Panc1 (cell line): ENCODE results near the gene PANX2. TPM values are rescaled to one million over a fixed set of nuclear protein-coding genes. Genes with fewer than 3 reads are reported as not detected.

Source experiments
- ATAC-seq: fragments of 200-7000 bp; cut with Tn5 transposase; 2 replicates; pipeline ENCODE4 v1.9.1; 2020; ENCODE audit warnings: mild to moderate bottlenecking, moderate library complexity
- BruUV-seq: library from RNA; stranded (reverse); fragments of 400-500 nt; replicated peaks from 2 replicates; lab custom pipeline; 2021; lab: Mats Ljungman, UMichigan
- CTCF ChIA-PET: fragments of 300-600 bp; sonication (Branson Sonifier 250); formaldehyde crosslinking; loops from one replicate; lab custom pipeline; 2022; ENCODE audit warnings: antibody characterized with exemption; lab: Charles Lee
- POLR2A ChIA-PET: fragments of 300-600 bp; sonication (Branson Sonifier 250); formaldehyde crosslinking; loops from one replicate; lab custom pipeline; 2022; ENCODE audit warnings: antibody characterized with exemption; lab: Charles Lee
- DNase-seq: peaks from one replicate; pipeline ENCODE4 v3.0.0-alpha.2; 2010; ENCODE audit warnings: low read depth, low spot score
- H3K27ac ChIP-seq: 2 replicates; pipeline ENCODE4 v1.5.1; 2011; ENCODE audit warnings: mild to moderate bottlenecking, low read length, inconsistent platforms
- H3K27me3 ChIP-seq: fragments of 200-500 bp; sonication (Bioruptor generic); 2 replicates; pipeline ENCODE4 v1.6.0; 2014; ENCODE audit warnings: low read length, inconsistent platforms; ENCODE audit not compliant: control insufficient read depth, insufficient read depth
- H3K36me3 ChIP-seq: fragments of 200-500 bp; sonication (Bioruptor generic); 2 replicates; pipeline ENCODE4 v1.5.1; 2014; ENCODE audit warnings: inconsistent platforms, mild to moderate bottlenecking, low read length, moderate library complexity; ENCODE audit not compliant: control insufficient read depth, insufficient read depth
- H3K4me1 ChIP-seq: 2 replicates; pipeline ENCODE4 v1.5.1; 2011; ENCODE audit warnings: inconsistent platforms, mild to moderate bottlenecking, low read length, moderate library complexity; ENCODE audit not compliant: control insufficient read depth, insufficient read depth
- H3K4me3 ChIP-seq, 2 experiments: 2 replicates each; pipeline ENCODE4 v1.5.1; 2011 to 2012; ENCODE audit warnings: low read depth in 2 of 2, low read length in 2 of 2, mild to moderate bottlenecking in 2 of 2, inconsistent platforms in 1 of 2, moderate library complexity in 1 of 2
- H3K9me3 ChIP-seq: fragments of 200-500 bp; sonication (Bioruptor generic); 2 replicates; pipeline ENCODE4 v1.5.1; 2014; ENCODE audit warnings: low read depth, mild to moderate bottlenecking, inconsistent platforms, low read length, moderate library complexity; ENCODE audit not compliant: control insufficient read depth, insufficient read depth
- CTCF ChIP-seq: fragments of 450-650 bp; IDR thresholded peaks from 2 replicates; pipeline ENCODE4 v1.5.1; 2017; ENCODE audit warnings: mild to moderate bottlenecking
- POLR2AphosphoS5 ChIP-seq: IDR thresholded peaks from 2 replicates; pipeline ENCODE4 v1.6.1; 2012; ENCODE audit warnings: mild to moderate bottlenecking, low read depth, low read length, moderate library complexity
- REST ChIP-seq, 2 experiments: IDR thresholded peaks; 2 replicates each; pipeline ENCODE4 v1.6.1; 2011 to 2012; ENCODE audit warnings: low read depth in 2 of 2, control low read depth in 1 of 2, low read length in 1 of 2, mild to moderate bottlenecking in 1 of 2, moderate library complexity in 1 of 2; ENCODE audit not compliant: insufficient read depth in 1 of 2
- SIN3A ChIP-seq: IDR thresholded peaks from 2 replicates; pipeline ENCODE4 v1.6.1; 2012; ENCODE audit warnings: low read depth, mild to moderate bottlenecking, low read length, moderate library complexity, borderline replicate concordance; ENCODE audit not compliant: insufficient read depth
- TCF7L2 ChIP-seq: IDR thresholded peaks from 2 replicates; pipeline ENCODE4 v1.6.1; 2011; ENCODE audit warnings: mild to moderate bottlenecking, low read depth, low read length, inconsistent platforms
- in situ Hi-C: cut with HindIII; loops from 2 replicates; pipeline ENCODE4 v1.10.0; 2016; ENCODE audit warnings: low sequenced_read_pairs, low pct_unique_long_range_greater_than_20kb
- intact Hi-C: fragments of 100-400 bp; cut with micrococcal nuclease; formaldehyde crosslinking; loops from one replicate; pipeline ENCODE4 v1.10.0; 2022; ENCODE audit not compliant: unreplicated experiment
- total RNA-seq: library from RNA; stranded (reverse); gene quantifications from one replicate; pipeline ENCODE4 v1.2.1, GENCODE V29; 2021; ENCODE audit not compliant: unreplicated experiment

PANX2 gene
- total RNA-seq, 1 experiment from 2014 or later: 0.77 TPM

DNA sequence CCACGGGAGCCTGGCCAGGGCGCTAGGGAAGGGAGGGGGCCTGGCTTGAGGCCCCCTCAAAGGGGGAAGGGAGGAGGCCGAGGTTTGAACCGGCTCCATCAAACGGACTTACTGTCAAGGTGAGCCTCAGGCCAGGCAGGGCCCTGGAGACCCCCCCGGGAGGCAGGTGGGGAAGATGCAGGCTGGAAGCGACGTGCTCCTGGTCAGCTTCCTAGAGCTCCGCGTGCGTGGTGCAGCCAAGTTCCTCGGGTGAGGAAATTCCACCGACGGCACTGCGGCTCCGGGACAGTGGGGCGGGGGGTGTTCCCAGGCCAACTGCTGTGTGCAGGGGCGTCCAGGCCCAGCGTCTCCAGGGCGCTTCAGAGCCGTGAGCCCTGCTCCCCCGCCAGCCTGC lies 7.9 kb downstream of the PANX2 start:
- DNase-seq (no peak), ATAC-seq (no peak)
- Histone ChIP-seq H3K36me3 (no peaks in the 10 kb centered on the region), H3K9me3 (no peaks in the 10 kb centered on the region), H3K4me1 (peaks cover 5% of the 10 kb centered on the region; the same call in 1 of the 2 replicates), H3K4me3 (no peak overlapping the region), H3K27ac (no peak overlapping the region), H3K27me3 (no peaks in the 10 kb centered on the region)
- CTCF ChIA-PET: no interaction called here
- TF ChIP-seq SIN3A (no peak), POLR2AphosphoS5 (no peak), CTCF (no peak), REST (IDR thresholded peaks at IDR 0.05; ENCODE audit: insufficient read depth in 1 of 2, low read depth in 2 of 2, low read length in 1 of 2) (no peak), TCF7L2 (no peak)
- in situ Hi-C loops: no loop called here
- BruUV-seq: no TSS peak
- POLR2A ChIA-PET: no interaction called here
- intact Hi-C loops: no loop called here

DNA sequence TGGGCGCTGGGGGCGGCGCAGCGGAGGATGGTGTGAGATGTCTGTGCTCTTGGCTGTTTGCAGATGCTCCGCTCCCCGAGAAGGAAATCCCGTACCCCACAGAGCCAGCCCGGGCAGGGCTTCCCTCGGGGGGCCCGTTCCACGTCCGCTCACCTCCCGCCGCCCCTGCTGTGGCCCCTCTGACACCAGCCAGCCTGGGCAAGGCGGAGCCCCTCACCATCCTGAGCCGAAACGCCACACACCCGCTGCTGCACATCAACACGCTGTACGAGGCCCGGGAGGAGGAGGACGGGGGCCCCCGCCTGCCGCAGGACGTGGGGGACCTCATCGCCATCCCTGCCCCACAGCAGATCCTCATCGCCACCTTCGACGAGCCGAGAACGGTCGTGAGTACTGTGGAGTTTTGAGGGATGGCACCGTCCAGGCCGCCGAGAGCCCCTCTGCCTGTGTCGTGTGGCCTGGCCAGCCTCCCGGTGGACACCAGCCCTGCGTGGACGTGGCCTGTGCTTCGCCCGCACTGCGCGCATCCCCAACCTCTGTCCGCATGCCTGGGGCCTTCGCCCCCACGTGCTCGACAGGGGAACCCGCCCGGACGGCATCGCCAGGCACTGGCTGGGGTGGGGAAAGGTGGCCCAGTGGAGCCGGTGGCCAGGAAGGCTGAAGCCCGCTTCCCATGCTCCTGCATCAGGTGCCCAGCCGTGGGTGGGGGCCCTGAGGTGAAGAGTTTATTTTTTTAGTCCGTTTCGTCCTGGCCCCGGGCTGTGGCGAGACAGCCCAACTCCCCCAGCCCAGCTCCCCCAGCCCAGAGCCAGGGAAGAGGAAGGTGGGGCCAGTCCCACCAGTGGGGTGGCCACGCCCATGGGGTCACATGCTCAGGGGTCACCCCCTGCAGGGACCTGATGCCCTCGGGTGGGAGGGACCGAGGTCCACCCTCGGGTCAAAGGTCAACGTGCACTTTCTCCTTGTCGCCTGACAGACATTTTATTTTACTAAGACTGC lies 8.6 kb downstream of the PANX2 start:
- no peaks in the 10 kb centered on the region for H3K36me3 ChIP-seq
- TF ChIP-seq SIN3A: no peak
- TF ChIP-seq CTCF: no peak
- no peak for TF ChIP-seq REST (IDR thresholded peaks at IDR 0.05; ENCODE audit: insufficient read depth in 1 of 2, low read depth in 2 of 2, low read length in 1 of 2)
- TF ChIP-seq TCF7L2: no peak
- TF ChIP-seq POLR2AphosphoS5: no peak
- no peaks in the 10 kb centered on the region for H3K27me3 ChIP-seq
- ATAC-seq (no peak), DNase-seq (no peak)
- no peak overlapping the region for H3K4me3 ChIP-seq
- no peaks in the 10 kb centered on the region for H3K9me3 ChIP-seq
- CTCF ChIA-PET: no interaction called here
- intact Hi-C loops (no loop called here), in situ Hi-C loops (no loop called here)
- BruUV-seq: no TSS peak
- no peak overlapping the region for H3K27ac ChIP-seq
- peaks cover 9% of the 10 kb centered on the region; the same call in 1 of the 2 replicates for H3K4me1 ChIP-seq
- POLR2A ChIA-PET: no interaction called here
